ENCODE measurements around the gene BBIP1.

DNA sequence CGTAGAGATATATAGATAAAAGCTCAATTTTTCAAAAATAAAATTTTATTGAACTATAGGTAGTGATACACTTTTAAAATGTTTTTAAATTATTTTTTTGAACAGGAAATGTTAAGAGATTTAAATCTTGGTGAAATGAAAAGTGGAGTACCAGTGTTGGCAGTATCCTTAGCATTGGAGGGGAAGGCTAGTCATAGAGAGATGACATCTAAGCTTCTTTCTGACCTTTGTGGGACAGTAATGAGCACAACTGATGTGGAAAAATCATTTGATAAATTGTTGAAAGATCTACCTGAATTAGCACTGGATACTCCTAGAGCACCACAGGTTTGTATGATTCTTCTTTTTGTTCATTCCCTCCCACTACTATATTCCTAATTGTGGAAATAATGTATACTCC, 31.4 kb downstream of the BBIP1 start:
- TF ChIP-seq, protein P1, sequence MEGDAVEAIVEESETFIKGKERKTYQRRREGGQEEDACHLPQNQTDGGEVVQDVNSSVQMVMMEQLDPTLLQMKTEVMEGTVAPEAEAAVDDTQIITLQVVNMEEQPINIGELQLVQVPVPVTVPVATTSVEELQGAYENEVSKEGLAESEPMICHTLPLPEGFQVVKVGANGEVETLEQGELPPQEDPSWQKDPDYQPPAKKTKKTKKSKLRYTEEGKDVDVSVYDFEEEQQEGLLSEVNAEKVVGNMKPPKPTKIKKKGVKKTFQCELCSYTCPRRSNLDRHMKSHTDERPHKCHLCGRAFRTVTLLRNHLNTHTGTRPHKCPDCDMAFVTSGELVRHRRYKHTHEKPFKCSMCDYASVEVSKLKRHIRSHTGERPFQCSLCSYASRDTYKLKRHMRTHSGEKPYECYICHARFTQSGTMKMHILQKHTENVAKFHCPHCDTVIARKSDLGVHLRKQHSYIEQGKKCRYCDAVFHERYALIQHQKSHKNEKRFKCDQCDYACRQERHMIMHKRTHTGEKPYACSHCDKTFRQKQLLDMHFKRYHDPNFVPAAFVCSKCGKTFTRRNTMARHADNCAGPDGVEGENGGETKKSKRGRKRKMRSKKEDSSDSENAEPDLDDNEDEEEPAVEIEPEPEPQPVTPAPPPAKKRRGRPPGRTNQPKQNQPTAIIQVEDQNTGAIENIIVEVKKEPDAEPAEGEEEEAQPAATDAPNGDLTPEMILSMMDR (conservative IDR thresholded peaks at IDR 0.05; ENCODE audit: low read length) = no peak
- no peak for TF ChIP-seq EZH2phosphoT487 (IDR thresholded peaks at IDR 0.05; ENCODE audit: borderline replicate concordance, low read depth, low read length)
